Omental fat pad (tissue), 4 donors: ENCODE data around the gene PNKD. TPM values are rescaled to one million over a fixed set of nuclear protein-coding genes. Genes with fewer than 3 reads are reported as not detected.

Experiments used
- ATAC-seq: fragments of 150-250 bp; one replicate; pipeline ENCODE4 v1.9.1; 2016; ENCODE audit warnings: mild to moderate bottlenecking, moderate library complexity; ENCODE audit not compliant: low FRiP score
- DNase-seq: peaks from one replicate; pipeline ENCODE4 v3.0.0-alpha.2; 2019; ENCODE audit warnings: low spot score
- CTCF ChIP-seq, 3 donors: fragments of 450-650 bp; IDR thresholded peaks; one replicate each; pipeline ENCODE4 v1.5.1; 2016 to 2017; ENCODE audit warnings: antibody characterized with exemption in 3 of 3, mild to moderate bottlenecking in 3 of 3, moderate library complexity in 2 of 3
- total RNA-seq, 4 donors: library from RNA; depleted of rRNA; stranded (reverse); fragments of >200 nt; gene quantifications; one replicate each; pipeline ENCODE4 v1.1.0, GENCODE V29; 2016

Gene PNKD
- total RNA-seq, 4 donors from 2014 or later, result 25.5 to 38.0 (median 31.3) TPM

- TF ChIP-seq CTCF (IDR thresholded peaks at IDR 0.05), result no peak
- DNase-seq, result no peak
- peak; percentile 49 for ATAC-seq
These were observed 19.5 kb downstream of the PNKD start for GRCh38 chr2:218289639-218290315.

DNA sequence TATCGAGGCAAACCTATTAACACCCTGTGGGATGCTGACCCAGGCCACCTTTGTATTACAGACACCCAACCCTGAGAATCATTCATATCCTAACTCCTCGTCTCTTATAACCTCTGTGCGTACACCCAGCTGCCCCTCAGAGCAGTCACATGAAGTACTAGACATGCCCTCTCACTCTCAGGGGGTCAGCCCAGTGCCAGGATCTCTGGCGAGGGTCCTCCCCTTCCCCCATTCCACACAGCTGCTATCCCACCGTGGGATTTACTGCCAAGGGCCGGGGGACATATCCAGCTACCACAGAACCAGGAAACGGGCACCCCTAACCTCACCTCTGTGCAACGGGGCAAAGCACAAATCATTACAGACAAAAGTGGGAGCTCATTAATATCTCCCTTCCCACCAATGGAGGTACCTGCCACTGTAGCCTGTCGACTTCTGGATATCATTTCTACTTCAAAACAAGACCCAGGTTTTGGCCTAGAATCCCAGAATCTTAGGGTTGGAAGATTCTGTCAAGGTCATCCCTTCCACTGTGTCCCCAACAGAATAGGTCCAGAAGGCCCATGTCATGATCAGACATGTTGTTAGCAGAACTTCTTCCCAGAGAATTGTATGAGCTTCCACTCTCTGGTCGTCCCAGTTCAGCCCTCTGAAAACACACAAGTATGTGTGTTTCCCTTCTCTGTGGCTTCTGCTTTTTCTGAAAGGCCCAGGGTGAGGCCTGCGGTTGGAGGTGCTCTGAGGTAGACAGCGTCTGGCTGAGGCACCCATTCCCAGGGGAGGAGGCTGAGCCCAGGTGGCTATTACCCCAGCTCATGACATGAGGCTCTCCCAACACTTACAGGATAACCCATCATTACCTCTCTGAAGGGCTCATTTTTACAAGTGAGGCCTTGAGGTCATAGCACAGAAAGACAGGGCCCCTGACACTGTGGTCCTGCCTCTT lies 20.3 kb downstream of the PNKD start:
- DNase-seq (no peak), ATAC-seq (no peak)
- no peak for TF ChIP-seq CTCF (IDR thresholded peaks at IDR 0.05)

- ATAC-seq, result no peak
These were observed 21.2 kb downstream of the PNKD start for GRCh38 chr2:218291318-218292047.

GRCh38 chr2:218292048-218293014 lies 22.0 kb downstream of the PNKD start, which contains the start of gene TMBIM1:
TMBIM1 (minus strand) TSS chr2:218292503; CDS start chr2:218282141, 10,362 bp downstream.
- DNase-seq, result peak; percentile 58
- peak in 2 of 3 donors; percentile 72 to 98 for TF ChIP-seq CTCF (IDR thresholded peaks at IDR 0.05)

More at GRCh38 chr2:218291318-218292047, 21.2 kb downstream of the PNKD start:
- DNase-seq, result no peak
- TF ChIP-seq CTCF (IDR thresholded peaks at IDR 0.05), result no peak

DNA sequence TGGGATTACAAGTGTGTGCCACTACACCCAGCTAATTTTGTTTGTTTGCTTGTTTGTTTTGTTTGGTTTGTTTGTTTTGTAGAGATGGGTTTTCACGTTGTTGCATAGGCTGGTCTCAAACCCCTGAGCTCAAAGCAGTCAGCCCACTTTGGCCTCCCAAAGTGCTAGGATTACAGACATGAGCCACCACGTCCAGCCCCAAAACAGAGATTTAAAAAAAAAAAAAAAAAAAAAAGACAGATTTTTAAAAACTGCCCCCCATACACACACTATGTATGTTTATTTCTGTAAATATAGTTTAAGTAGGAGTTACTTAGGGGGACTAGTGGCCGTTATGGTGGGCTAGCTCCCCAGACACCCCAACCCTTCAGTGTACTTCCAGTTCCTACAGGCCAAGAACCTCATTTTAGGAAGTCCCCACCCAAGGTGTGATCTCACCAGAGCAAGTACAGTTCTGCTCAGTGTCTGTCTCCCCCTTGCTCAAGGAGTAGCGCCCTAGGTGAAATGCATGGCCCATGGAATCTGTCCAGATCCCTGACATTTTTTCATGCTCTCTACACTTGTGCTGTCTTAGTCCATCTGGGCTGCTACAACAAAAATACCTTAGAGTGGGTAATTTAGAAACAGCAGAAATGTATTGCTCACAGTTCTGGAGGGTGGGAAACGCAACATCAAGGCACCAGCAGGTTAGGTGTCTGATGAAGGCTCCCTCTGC lies 23.6 kb downstream of the PNKD start:
- ATAC-seq (no peak), DNase-seq (no peak)
- TF ChIP-seq CTCF (IDR thresholded peaks at IDR 0.05), result no peak

More at GRCh38 chr2:218292048-218293014, 22.0 kb downstream of the PNKD start, which contains the start of gene TMBIM1:
- ATAC-seq, result peak; percentile 85
